Measurements from ENCODE around the gene TUSC2. TPM values are rescaled to one million over a fixed set of nuclear protein-coding genes. Genes with fewer than 3 reads are reported as not detected.

The TUSC2 gene
- total and polyA plus RNA-seq, 10 of the 15 experiments (the other 5 are each of a cell fraction or from before 2014, with no cell fraction given) = 4.0 to 73.8 (median 34.3) TPM

- FAIRE-seq = no peak
Observed at GRCh38 chr3:50323614-50324199, 4.3 kb downstream of the TUSC2 start.

GRCh38 chr3:50323092-50323600 is 4.9 kb downstream of the TUSC2 start:
- ChIA-PET POLR2A (interaction anchor here (0.7 to 2.0 kb wide), 3 partner anchors 11 to 18 kb away, joined by 3 to 8 read pairs (median 5); partner anchors contain the start of gene RASSF1), SMC1A (ENCODE audit: uncharacterized antibody, unreplicated experiment) (no interaction called here), RAD21 (ENCODE audit: unreplicated experiment) (interaction anchor here (2.3 kb wide), 1 partner anchor 31 kb away, joined by 6 read pairs; the partner anchor contains the start of gene IFRD2), CTCF (interaction anchor here (1.3 to 5.1 kb wide), 3 partner anchors 13 to 22 kb away, joined by 4 to 72 read pairs (median 11); partner anchors contain the start of genes RASSF1 and ZMYND10)
- intact Hi-C loops (cut with micrococcal nuclease; ENCODE audit: unreplicated experiment) = no loop called here
- WGBS (ENCODE audit: insufficient coverage, insufficient replicate concordance, low lambda C conversion rate, missing lambda C conversion rate) = 28% methylated on average over 4 of the region's 4 CpGs
- Histone ChIP-seq H3K27me3 (replicated peaks in 1 of 2; ENCODE audit: control insufficient read depth in 2 of 2, insufficient read depth in 2 of 2, low read length in 1 of 2) (no peaks in the 10 kb centered on the region), H3K36me3 (ENCODE audit: control insufficient read depth in 2 of 2, insufficient read depth in 2 of 2, low read length in 1 of 2) (peaks cover 0 to 4% of the 10 kb centered on the region in 2 experiments; a peak in 1 of 4 replicates), H3K27ac (ENCODE audit: control insufficient read depth, insufficient read depth) (no peak overlapping the region), H3K9ac (ENCODE audit: control insufficient read depth, insufficient read depth, low read length) (no peak overlapping the region), H4K20me1 (ENCODE audit: control insufficient read depth, insufficient read depth) (no peaks in the 10 kb centered on the region), H3K9me3 (replicated peaks; ENCODE audit: control insufficient read depth, insufficient read depth, low read length) (no peaks in the 10 kb centered on the region), H2AFZ (ENCODE audit: control insufficient read depth, low read depth, low read length) (no peak overlapping the region), H3K4me1 (ENCODE audit: control insufficient read depth, insufficient read depth, low read length) (peaks cover 17% of the 10 kb centered on the region), H3K4me2 (ENCODE audit: control insufficient read depth, insufficient read depth) (no peak overlapping the region), H3K79me2 (ENCODE audit: control insufficient read depth, insufficient read depth, low read length) (peaks cover 19% of the 10 kb centered on the region), H3K4me3 (no peak overlapping the region)
- BruUV-seq (replicated peaks) = no TSS peak
- in situ Hi-C loops (cut with MboI) = no loop called here
- FAIRE-seq = no peak
- DNase-seq (ENCODE audit: low read depth, low spot score) = no peak
- ATAC-seq = no peak
- TF ChIP-seq KAT2A (conservative IDR thresholded peaks at IDR 0.05; ENCODE audit: control insufficient read depth, low read depth, low read length) = no peak
- TF ChIP-seq PBX3 (IDR thresholded peaks at IDR 0.05; ENCODE audit: insufficient replicate concordance, low read depth, low read length) = no peak
- no peak for TF ChIP-seq ZBTB33 (IDR thresholded peaks at IDR 0.05)

More at GRCh38 chr3:50323614-50324199, 4.3 kb downstream of the TUSC2 start:
- no peaks in the 10 kb centered on the region for H3K9me3 ChIP-seq (replicated peaks; ENCODE audit: control insufficient read depth, insufficient read depth, low read length)
- H2AFZ ChIP-seq (ENCODE audit: control insufficient read depth, low read depth, low read length) = no peak overlapping the region
- H3K9ac ChIP-seq (ENCODE audit: control insufficient read depth, insufficient read depth, low read length) = no peak overlapping the region
- peaks cover 19% of the 10 kb centered on the region for H3K79me2 ChIP-seq (ENCODE audit: control insufficient read depth, insufficient read depth, low read length)
- no peaks in the 10 kb centered on the region for H4K20me1 ChIP-seq (ENCODE audit: control insufficient read depth, insufficient read depth)
- WGBS (ENCODE audit: insufficient coverage, insufficient replicate concordance, low lambda C conversion rate, missing lambda C conversion rate) = 31% methylated on average over 5 of the region's 5 CpGs
- DNase-seq (ENCODE audit: low read depth, low spot score) (no peak), ATAC-seq (no peak)
- no peak overlapping the region for H3K4me2 ChIP-seq (ENCODE audit: control insufficient read depth, insufficient read depth)
- H3K27me3 ChIP-seq (replicated peaks in 1 of 2; ENCODE audit: control insufficient read depth in 2 of 2, insufficient read depth in 2 of 2, low read length in 1 of 2) = no peaks in the 10 kb centered on the region
- ChIA-PET CTCF (interaction anchor here (0.8 to 5.1 kb wide), 14 partner anchors 9 to 129 kb away, joined by 3 to 72 read pairs (median 6); partner anchors contain the start of genes HYAL1, HYAL3, IFRD2 and LSMEM2), SMC1A (ENCODE audit: uncharacterized antibody, unreplicated experiment) (interaction anchor here (1.0 kb wide), 1 partner anchor 24 kb away, joined by 3 read pairs; the partner anchor contains the start of genes HYAL3 and NAA80), POLR2A (no interaction called here), RAD21 (ENCODE audit: unreplicated experiment) (interaction anchor here (0.7 to 2.3 kb wide), 4 partner anchors 14 to 45 kb away, joined by 3 to 6 read pairs (median 4); partner anchors contain the start of genes IFRD2 and LSMEM2)
- H3K36me3 ChIP-seq (ENCODE audit: control insufficient read depth in 2 of 2, insufficient read depth in 2 of 2, low read length in 1 of 2) = peaks cover 0 to 4% of the 10 kb centered on the region in 2 experiments; a peak in 1 of 4 replicates
- intact Hi-C loops (cut with micrococcal nuclease; ENCODE audit: unreplicated experiment) = loop anchor here (1.0 kb wide), 2 partner anchors 49 to 96 kb away; no protein-coding TSS in a partner anchor
- peaks cover 17% of the 10 kb centered on the region for H3K4me1 ChIP-seq (ENCODE audit: control insufficient read depth, insufficient read depth, low read length)
- no peak overlapping the region for H3K27ac ChIP-seq (ENCODE audit: control insufficient read depth, insufficient read depth)
- in situ Hi-C loops (cut with MboI) = no loop called here
- no peak overlapping the region for H3K4me3 ChIP-seq
- TF ChIP-seq EP300 (IDR thresholded peaks at IDR 0.05; ENCODE audit: borderline replicate concordance in 1 of 2, control insufficient read depth in 1 of 2, low read depth in 2 of 2, low read length in 2 of 2) (no peak), RCOR1 (conservative IDR thresholded peaks at IDR 0.05; ENCODE audit: low read depth, low read length) (no peak), FOS (IDR thresholded peaks at IDR 0.05; ENCODE audit: borderline replicate concordance, extremely low read depth, insufficient read length) (no peak)
- no TSS peak for BruUV-seq (replicated peaks)
